Fibroblast of villous mesenchyme (primary cell): ENCODE results near the gene PPP1R14D. TPM values are rescaled to one million over a fixed set of nuclear protein-coding genes. Genes with fewer than 3 reads are reported as not detected.

Experiments used
- DNase-seq: peaks from one replicate; pipeline ENCODE4 v3.0.0-alpha.2; 2010; ENCODE audit warnings: low read depth
- H3K4me3 ChIP-seq: 2 replicates; pipeline ENCODE4 v1.5.1; 2011; ENCODE audit warnings: low read depth, mild to moderate bottlenecking, low read length
- CTCF ChIP-seq: IDR thresholded peaks from 2 replicates; pipeline ENCODE4 v1.5.1; 2012; ENCODE audit warnings: low read depth, mild to moderate bottlenecking, low read length; ENCODE audit not compliant: insufficient read depth
- total RNA-seq: library from RNA; depleted of rRNA; stranded (reverse); fragments of >200 nt; gene quantifications from 2 replicates; pipeline ENCODE4 v1.2.3, GENCODE V29; 2012

PPP1R14D gene
- total RNA-seq, 1 donor, result not detected

GRCh38 chr15:40823572-40824343, 4.8 kb downstream of the PPP1R14D start:
- DNase-seq, result no peak
- TF ChIP-seq CTCF, result no peak
- H3K4me3 ChIP-seq, result no peak overlapping the region

- TF ChIP-seq CTCF, result no peak
- no peak for DNase-seq
These were observed 7.3 kb downstream of the PPP1R14D start for GRCh38 chr15:40821195-40821594.

DNA sequence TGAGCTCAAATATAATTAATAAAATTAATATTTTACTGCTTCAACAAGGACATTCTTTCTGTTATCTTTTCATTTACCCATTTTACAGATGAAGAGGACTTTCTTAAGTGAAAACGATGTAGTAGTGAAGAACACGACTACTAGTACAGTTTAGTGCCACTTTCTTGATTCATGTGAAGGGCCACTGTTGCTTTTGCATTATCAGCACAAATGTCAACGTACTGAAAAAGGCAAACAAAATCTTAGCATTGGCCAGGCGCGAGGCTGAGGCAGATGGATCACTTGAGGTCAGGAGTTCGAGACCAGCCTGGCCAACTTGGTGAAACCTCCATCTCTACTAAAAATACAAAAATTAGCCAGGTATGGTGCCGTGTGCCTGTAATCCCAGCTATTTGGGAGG, 9.5 kb downstream of the PPP1R14D start:
- no peak for DNase-seq

More at GRCh38 chr15:40821195-40821594, 7.3 kb downstream of the PPP1R14D start:
- no peak overlapping the region for H3K4me3 ChIP-seq

GRCh38 chr15:40815042-40815698, 13.3 kb downstream of the PPP1R14D start:
- no peak for TF ChIP-seq CTCF
- DNase-seq, result no peak
- no peak overlapping the region for H3K4me3 ChIP-seq

More for the DNA sequence above, 9.5 kb downstream of the PPP1R14D start:
- TF ChIP-seq CTCF, result no peak
- H3K4me3 ChIP-seq, result no peak overlapping the region

GRCh38 chr15:40812721-40813425, 15.6 kb downstream of the PPP1R14D start:
- no peak for TF ChIP-seq CTCF
- DNase-seq, result no peak
- no peak overlapping the region for H3K4me3 ChIP-seq

GRCh38 chr15:40808861-40809450, 19.6 kb downstream of the PPP1R14D start:
- no peak for DNase-seq
- TF ChIP-seq CTCF, result no peak
- H3K4me3 ChIP-seq, result no peak overlapping the region
